Neural cell (in vitro differentiated cells): Measurements from ENCODE around the gene CCDC27. TPM values are rescaled to one million over a fixed set of nuclear protein-coding genes. Genes with fewer than 3 reads are reported as not detected.
A peak's percentile ranks its signal among the peaks of the same experiment; 100 is the strongest.

ENCODE experiments used
- H2AFZ ChIP-seq: fragments of 200-600, 300-800 bp; sonication (generic), shearing (Covaris generic); 2 replicates; pipeline ENCODE4 v1.6.0; 2014; ENCODE audit warnings: low read depth, mild to moderate bottlenecking, antibody characterized with exemption, low read length, moderate library complexity
- H3F3A ChIP-seq: fragments of 200-600 bp; shearing (Covaris generic); 2 replicates; pipeline ENCODE4 v1.6.1; 2016; ENCODE audit warnings: mild to moderate bottlenecking, moderate library complexity, mixed read lengths, antibody characterized with exemption, low read length; ENCODE audit not compliant: insufficient read depth, poor library complexity, severe bottlenecking
- H3K27ac ChIP-seq: fragments of 200-600, 300-800 bp; sonication (generic), shearing (Covaris generic); 2 replicates; pipeline ENCODE4 v1.5.1; 2014; ENCODE audit warnings: mild to moderate bottlenecking, low read length, moderate library complexity
- H3K27me3 ChIP-seq: fragments of 300-800, 200-600 bp; sonication (generic), shearing (Covaris generic); 2 replicates; pipeline ENCODE4 v1.6.0; 2014; ENCODE audit warnings: mild to moderate bottlenecking, low read depth, low read length, moderate library complexity; ENCODE audit not compliant: insufficient read depth
- H3K36me3 ChIP-seq: fragments of 300-800, 200-600 bp; sonication (generic), shearing (Covaris generic); 2 replicates; pipeline ENCODE4 v1.5.1; 2014; ENCODE audit warnings: mild to moderate bottlenecking, antibody characterized with exemption, low read length, moderate library complexity; ENCODE audit not compliant: insufficient read depth
- H3K4me2 ChIP-seq: fragments of 300-800, 200-600 bp; sonication (generic), shearing (Covaris generic); 2 replicates; pipeline ENCODE4 v1.6.0; 2014; ENCODE audit warnings: mild to moderate bottlenecking, low read length
- H3K4me3 ChIP-seq: fragments of 300-800, 200-600 bp; sonication (generic), shearing (Covaris generic); 2 replicates; pipeline ENCODE4 v1.5.1; 2014; ENCODE audit warnings: mild to moderate bottlenecking, low read length, moderate library complexity
- H3K79me2 ChIP-seq: fragments of 200-600 bp; shearing (Covaris generic); replicated peaks from 2 replicates; pipeline ENCODE4 v1.6.0; 2014; ENCODE audit warnings: mild to moderate bottlenecking, low read length, moderate library complexity; ENCODE audit not compliant: insufficient read depth
- H3K9ac ChIP-seq: fragments of 300-800, 200-600 bp; sonication (generic), shearing (Covaris generic); 2 replicates; pipeline ENCODE4 v1.6.1; 2016; ENCODE audit warnings: mild to moderate bottlenecking, low read length, mixed read lengths
- H3K9me2 ChIP-seq: fragments of 200-600 bp; shearing (Covaris generic); 2 replicates; pipeline ENCODE4 v1.6.1; 2016; ENCODE audit warnings: mild to moderate bottlenecking, low read length, mixed read lengths; ENCODE audit not compliant: insufficient read depth
- H3K9me3 ChIP-seq: fragments of 200-600, 300-800 bp; sonication (generic), shearing (Covaris generic); 2 replicates; pipeline ENCODE4 v1.6.1; 2016; ENCODE audit warnings: mild to moderate bottlenecking, mixed run types, low read length, moderate library complexity, mixed read lengths
- H4K20me1 ChIP-seq: fragments of 200-600 bp; shearing (Covaris generic); 2 replicates; pipeline ENCODE4 v1.6.1; 2016; ENCODE audit warnings: mild to moderate bottlenecking, mixed run types; ENCODE audit not compliant: insufficient read depth
- EP300 ChIP-seq: fragments of 450-650 bp; conservative IDR thresholded peaks from 2 replicates; pipeline ENCODE4 v1.6.1; 2014; ENCODE audit warnings: antibody characterized with exemption, mild to moderate bottlenecking, moderate library complexity; ENCODE audit not compliant: poor library complexity, severe bottlenecking
- EZH2 ChIP-seq: fragments of 200-600, 300-800 bp; shearing (Covaris generic), sonication (generic); IDR thresholded peaks from 2 replicates; pipeline ENCODE4 v1.6.1; 2014; ENCODE audit warnings: antibody characterized with exemption, low read length, borderline replicate concordance, mild to moderate bottlenecking; ENCODE audit not compliant: insufficient read depth, poor library complexity, severe bottlenecking
- MXI1 ChIP-seq: fragments of 450-650 bp; conservative IDR thresholded peaks from 2 replicates; pipeline ENCODE4 v1.6.1; 2014; ENCODE audit warnings: antibody characterized with exemption, mild to moderate bottlenecking; ENCODE audit not compliant: poor library complexity, severe bottlenecking
- POLR2AphosphoS5 ChIP-seq: IDR thresholded peaks from 2 replicates; pipeline ENCODE4 v1.6.1; 2012
- RAD21 ChIP-seq: fragments of 450-650 bp; conservative IDR thresholded peaks from 2 replicates; pipeline ENCODE4 v1.6.1; 2014; ENCODE audit warnings: antibody characterized with exemption, mild to moderate bottlenecking, moderate library complexity
- SMC3 ChIP-seq: fragments of 450-650 bp; conservative IDR thresholded peaks from 2 replicates; pipeline ENCODE4 v1.6.1; 2014; ENCODE audit warnings: antibody characterized with exemption, mild to moderate bottlenecking, moderate library complexity; ENCODE audit not compliant: poor library complexity
- TAF1 ChIP-seq: IDR thresholded peaks from 2 replicates; pipeline ENCODE4 v1.6.1; 2012; ENCODE audit warnings: low read depth
- polyA plus RNA-seq: library from polyadenylated mRNA; depleted of rRNA; stranded (reverse); fragments of >200 nt; gene quantifications from 2 replicates; pipeline ENCODE4 v1.2.3, GENCODE V29; 2014
- TF ChIP-seq, protein P1 (sequence below): fragments of 450-650 bp; IDR thresholded peaks from 2 replicates; pipeline ENCODE4 v1.5.1; 2014; ENCODE audit warnings: antibody characterized with exemption, mild to moderate bottlenecking, moderate library complexity; ENCODE audit not compliant: poor library complexity, severe bottlenecking
- TF ChIP-seq, protein P2 (sequence below): IDR thresholded peaks from 2 replicates; pipeline ENCODE4 v1.6.1; 2012; ENCODE audit warnings: borderline replicate concordance

CCDC27 gene
- polyA plus RNA-seq, 1 donor from 2014 or later, result not detected

DNA sequence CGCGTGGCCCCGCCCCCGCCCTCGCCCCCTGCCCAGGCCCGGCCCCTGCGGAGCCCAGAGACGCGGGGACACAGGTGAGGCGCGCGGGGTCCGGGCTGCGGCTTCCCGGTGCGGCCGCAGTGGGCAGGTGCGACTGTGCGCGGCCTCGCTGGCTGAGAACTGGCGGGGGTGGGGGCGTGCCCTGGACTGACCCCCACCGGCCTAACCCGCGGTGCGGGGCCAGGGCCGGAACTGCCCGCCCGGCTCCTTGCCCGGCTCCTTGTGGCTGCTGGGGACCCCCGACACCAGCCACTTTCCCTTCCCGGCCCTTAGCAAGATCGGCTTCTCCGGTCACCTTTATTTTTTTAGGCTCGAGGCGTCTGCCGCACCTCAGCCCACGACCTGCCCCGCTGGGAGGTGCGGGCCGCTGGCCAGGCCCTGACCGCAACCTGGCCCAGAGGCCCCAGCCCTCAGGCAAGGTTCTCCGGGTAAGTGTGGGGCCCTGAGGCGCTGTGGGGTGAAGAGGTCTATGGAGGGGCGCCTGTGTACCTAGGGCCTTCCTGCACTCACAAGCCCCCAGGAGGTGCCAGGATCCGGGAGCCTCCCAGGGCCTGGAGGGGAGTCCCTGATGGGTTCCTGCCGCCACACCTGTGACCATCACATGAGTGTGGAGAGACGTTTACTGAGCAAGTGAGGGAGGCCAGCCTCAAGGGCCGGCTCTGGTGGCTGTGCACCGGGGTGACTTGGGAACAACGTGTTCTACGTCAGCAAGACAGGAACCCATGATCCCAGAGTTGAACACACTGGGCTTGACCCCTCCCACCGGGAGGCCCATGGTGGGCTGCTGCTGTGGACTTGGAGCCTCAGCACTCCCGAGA lies 20.7 kb downstream of the CCDC27 start, which contains the start of gene SMIM1:
SMIM1 (plus strand) TSS at position 35 of the 857 bp plus-strand sequence. CDS start 2,625 bp downstream, outside the sequence.
- H4K20me1 ChIP-seq, result no peaks in the 10 kb centered on the region
- H3K9ac ChIP-seq, result no peak within 1 kb of the TSS
- H3K36me3 ChIP-seq, result no peaks in the 10 kb centered on the region
- H3K4me3 ChIP-seq, result peak within 1 kb of the TSS; percentile 55
- H3K27me3 ChIP-seq, result peaks cover 4% of the 10 kb centered on the region
- TF ChIP-seq MXI1, result no peak
- no peak within 1 kb of the TSS for H3K27ac ChIP-seq
- no peaks in the 10 kb centered on the region for H3K9me3 ChIP-seq
- H3F3A ChIP-seq, result no peaks in the 10 kb centered on the region
- H3K79me2 ChIP-seq, result no peaks in the 10 kb centered on the region
- H3K4me2 ChIP-seq, result no peak within 1 kb of the TSS
- no peaks in the 10 kb centered on the region for H3K9me2 ChIP-seq
- no peak within 1 kb of the TSS for H2AFZ ChIP-seq

DNA sequence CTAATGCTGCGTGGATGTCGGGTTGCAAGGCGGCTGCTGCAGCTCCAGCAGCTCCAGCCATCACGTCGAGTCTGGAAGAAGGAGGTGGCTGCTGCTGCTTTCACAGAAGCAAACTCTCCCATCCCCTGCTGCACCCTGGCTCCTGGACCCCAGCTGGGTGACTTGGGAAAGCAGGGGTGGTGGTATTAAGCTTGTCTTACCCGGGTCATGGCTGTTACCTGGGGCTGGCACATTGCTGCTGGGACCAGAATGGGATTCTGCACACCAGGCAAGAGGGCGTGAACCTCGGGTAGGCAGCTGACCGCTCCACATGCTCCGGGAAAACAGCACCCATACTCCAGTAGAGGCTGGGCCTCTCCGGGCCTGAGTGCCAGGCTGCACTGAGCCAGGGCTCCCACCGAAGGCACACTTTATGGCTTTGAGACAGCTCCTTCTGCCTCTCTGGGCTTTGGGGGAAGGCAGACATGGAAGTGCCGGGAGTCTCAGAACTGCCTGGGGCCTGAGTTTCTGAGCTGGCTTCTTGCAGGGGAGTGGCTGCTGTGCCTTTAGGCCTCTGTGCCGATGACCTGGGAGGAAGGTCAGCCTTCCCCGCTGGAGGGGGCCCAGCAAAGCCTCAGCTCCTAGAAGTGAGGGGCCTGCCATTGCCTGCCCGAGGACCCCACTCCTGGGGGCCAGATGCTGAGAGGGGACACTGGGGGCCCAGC lies 21.5 kb downstream of the CCDC27 start:
- Histone ChIP-seq H3K9me3 (no peaks in the 10 kb centered on the region), H3K4me2 (no peak overlapping the region), H3K36me3 (no peaks in the 10 kb centered on the region), H3K27me3 (peaks cover 4% of the 10 kb centered on the region), H2AFZ (no peak overlapping the region), H3K79me2 (no peaks in the 10 kb centered on the region), H3K9me2 (no peaks in the 10 kb centered on the region), H3K9ac (no peak overlapping the region), H3K4me3 (no peak overlapping the region), H3F3A (no peaks in the 10 kb centered on the region), H3K27ac (no peak overlapping the region), H4K20me1 (no peaks in the 10 kb centered on the region)
- TF ChIP-seq EZH2, result no peak
- no peak for TF ChIP-seq EP300
- TF ChIP-seq TAF1, result no peak
- TF ChIP-seq POLR2AphosphoS5, result no peak
- TF ChIP-seq MXI1, result no peak
- TF ChIP-seq, protein P1, sequence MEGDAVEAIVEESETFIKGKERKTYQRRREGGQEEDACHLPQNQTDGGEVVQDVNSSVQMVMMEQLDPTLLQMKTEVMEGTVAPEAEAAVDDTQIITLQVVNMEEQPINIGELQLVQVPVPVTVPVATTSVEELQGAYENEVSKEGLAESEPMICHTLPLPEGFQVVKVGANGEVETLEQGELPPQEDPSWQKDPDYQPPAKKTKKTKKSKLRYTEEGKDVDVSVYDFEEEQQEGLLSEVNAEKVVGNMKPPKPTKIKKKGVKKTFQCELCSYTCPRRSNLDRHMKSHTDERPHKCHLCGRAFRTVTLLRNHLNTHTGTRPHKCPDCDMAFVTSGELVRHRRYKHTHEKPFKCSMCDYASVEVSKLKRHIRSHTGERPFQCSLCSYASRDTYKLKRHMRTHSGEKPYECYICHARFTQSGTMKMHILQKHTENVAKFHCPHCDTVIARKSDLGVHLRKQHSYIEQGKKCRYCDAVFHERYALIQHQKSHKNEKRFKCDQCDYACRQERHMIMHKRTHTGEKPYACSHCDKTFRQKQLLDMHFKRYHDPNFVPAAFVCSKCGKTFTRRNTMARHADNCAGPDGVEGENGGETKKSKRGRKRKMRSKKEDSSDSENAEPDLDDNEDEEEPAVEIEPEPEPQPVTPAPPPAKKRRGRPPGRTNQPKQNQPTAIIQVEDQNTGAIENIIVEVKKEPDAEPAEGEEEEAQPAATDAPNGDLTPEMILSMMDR, result no peak
- TF ChIP-seq RAD21, result no peak
- TF ChIP-seq, protein P2, sequence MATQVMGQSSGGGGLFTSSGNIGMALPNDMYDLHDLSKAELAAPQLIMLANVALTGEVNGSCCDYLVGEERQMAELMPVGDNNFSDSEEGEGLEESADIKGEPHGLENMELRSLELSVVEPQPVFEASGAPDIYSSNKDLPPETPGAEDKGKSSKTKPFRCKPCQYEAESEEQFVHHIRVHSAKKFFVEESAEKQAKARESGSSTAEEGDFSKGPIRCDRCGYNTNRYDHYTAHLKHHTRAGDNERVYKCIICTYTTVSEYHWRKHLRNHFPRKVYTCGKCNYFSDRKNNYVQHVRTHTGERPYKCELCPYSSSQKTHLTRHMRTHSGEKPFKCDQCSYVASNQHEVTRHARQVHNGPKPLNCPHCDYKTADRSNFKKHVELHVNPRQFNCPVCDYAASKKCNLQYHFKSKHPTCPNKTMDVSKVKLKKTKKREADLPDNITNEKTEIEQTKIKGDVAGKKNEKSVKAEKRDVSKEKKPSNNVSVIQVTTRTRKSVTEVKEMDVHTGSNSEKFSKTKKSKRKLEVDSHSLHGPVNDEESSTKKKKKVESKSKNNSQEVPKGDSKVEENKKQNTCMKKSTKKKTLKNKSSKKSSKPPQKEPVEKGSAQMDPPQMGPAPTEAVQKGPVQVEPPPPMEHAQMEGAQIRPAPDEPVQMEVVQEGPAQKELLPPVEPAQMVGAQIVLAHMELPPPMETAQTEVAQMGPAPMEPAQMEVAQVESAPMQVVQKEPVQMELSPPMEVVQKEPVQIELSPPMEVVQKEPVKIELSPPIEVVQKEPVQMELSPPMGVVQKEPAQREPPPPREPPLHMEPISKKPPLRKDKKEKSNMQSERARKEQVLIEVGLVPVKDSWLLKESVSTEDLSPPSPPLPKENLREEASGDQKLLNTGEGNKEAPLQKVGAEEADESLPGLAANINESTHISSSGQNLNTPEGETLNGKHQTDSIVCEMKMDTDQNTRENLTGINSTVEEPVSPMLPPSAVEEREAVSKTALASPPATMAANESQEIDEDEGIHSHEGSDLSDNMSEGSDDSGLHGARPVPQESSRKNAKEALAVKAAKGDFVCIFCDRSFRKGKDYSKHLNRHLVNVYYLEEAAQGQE, result no peak
- TF ChIP-seq SMC3, result no peak
